ENCODE data around the gene TEX2. TPM values are rescaled to one million over a fixed set of nuclear protein-coding genes. Genes with fewer than 3 reads are reported as not detected.
"Not testable (repeated sequence)": the region's sequence is repeated elsewhere in the genome, so short reads cannot be mapped to it uniquely, and the experiment has no call there.

Gene TEX2
- polyA plus RNA-seq, 3 donors from 2014 or later, result 4.7 to 8.1 (median 6.3) TPM

DNA sequence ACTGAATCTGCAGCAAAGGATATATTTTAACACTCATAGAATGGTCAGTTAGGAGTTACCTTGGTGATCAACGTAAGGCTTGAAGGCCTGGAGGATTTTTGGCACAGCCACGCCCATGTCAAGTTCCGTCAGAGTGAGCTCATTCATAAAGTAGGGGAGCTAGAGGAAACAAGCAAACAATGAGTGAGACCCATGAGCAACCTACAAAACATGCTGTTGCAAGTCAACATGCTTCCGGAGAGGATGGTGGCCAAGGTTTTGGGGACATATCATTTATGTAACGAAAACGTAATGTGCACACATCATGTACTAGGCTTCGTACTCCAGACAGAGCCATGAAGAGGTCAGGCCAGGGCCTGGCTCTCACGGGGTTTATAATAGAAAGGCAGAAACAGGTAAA lies 92.0 kb downstream of the TEX2 start:
- H3K36me3 Mint-ChIP-seq, result peaks cover 19 to 38% (median 19%) of the 10 kb centered on the region in 3 donors
- no peak overlapping the region for H3K27ac Mint-ChIP-seq
- no peaks in the 10 kb centered on the region for H3K4me1 Mint-ChIP-seq
- peaks cover 0 to 4% (median 1%) of the 10 kb centered on the region in 3 donors for H3K27me3 Mint-ChIP-seq (ENCODE audit: low read depth in 3 of 3)
- no peaks in the 10 kb centered on the region for H3K9me3 Mint-ChIP-seq
- DNase-seq, result no peak
- no peak overlapping the region for H3K4me3 Mint-ChIP-seq

DNA sequence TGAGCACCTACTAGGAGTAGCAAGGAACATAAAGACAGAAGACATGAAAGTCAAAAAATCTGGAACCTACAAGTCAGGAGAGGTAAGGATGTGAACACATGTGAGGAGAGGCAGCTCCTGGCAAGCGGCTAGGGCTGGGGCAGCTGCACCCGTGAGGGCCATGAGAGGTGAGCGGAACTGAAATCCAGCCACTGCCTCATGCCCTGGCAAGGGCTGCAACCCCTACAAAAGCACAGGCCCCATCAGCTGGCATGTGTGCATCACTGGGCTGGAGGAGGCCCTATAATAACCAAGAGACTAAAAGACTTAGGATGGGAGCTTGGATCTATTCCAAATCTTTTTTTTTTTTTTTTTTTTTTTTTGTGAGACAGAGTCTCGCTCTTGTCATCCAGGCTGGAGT lies 92.8 kb downstream of the TEX2 start:
- Mint-ChIP-seq H3K4me1 (no peaks in the 10 kb centered on the region), H3K9me3 (no peaks in the 10 kb centered on the region), H3K4me3 (no peak overlapping the region), H3K27me3 (ENCODE audit: low read depth in 3 of 3) (peaks cover 0 to 1% (median 0%) of the 10 kb centered on the region in 3 donors), H3K27ac (no peak overlapping the region), H3K36me3 (peaks cover 19 to 37% (median 19%) of the 10 kb centered on the region in 3 donors)
- no peak for DNase-seq

DNA sequence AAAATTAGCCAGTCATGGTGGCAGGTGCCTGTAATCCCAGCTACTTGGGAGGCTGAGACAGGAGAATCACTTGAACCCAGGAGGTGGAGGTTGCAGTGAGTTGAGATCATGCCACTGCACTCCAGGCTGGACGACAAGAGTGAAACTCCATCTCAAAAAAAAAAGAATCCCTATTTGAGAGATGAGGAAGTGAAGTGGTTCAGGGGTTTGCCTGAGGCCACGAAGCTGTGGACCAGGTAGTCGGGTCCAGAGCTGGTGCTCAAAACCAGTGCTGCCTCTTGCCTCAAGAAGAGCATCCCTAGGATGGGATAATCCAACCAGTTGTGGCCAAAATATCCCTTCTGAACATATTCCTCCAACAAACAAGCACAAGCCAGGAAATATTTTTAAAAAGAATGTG lies 95.4 kb downstream of the TEX2 start:
- H3K36me3 Mint-ChIP-seq, result peaks cover 18 to 27% (median 18%) of the 10 kb centered on the region in 3 donors
- not testable (repeated sequence) for H3K4me1 Mint-ChIP-seq; H3K27me3 Mint-ChIP-seq (ENCODE audit: low read depth in 3 of 3); DNase-seq; H3K9me3 Mint-ChIP-seq; H3K27ac Mint-ChIP-seq; H3K4me3 Mint-ChIP-seq

DNA sequence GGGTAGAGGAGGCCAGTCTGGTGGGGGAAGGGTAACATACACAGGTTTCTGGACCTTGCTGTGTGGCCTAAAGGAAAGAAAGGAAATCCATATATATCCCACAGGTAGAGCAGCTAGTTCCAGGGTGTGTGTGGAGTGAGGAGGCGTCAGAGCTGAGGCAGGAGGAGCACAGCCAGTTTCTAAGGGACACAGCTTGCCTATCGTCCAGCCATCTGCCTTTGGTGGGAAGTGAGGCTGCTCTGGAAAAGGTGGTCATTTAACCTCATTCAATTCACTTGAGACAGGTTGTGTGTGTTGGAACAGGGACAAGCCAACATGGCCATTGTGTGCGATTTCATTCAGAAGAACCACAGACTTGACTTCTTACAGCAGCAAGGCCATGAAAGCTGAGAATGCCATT lies 96.2 kb downstream of the TEX2 start:
- H3K4me1 Mint-ChIP-seq, result no peaks in the 10 kb centered on the region
- DNase-seq, result no peak
- no peak overlapping the region for H3K27ac Mint-ChIP-seq
- H3K27me3 Mint-ChIP-seq (ENCODE audit: low read depth in 3 of 3), result peaks cover 0 to 1% (median 1%) of the 10 kb centered on the region in 3 donors
- H3K36me3 Mint-ChIP-seq, result peaks cover 13 to 22% (median 13%) of the 10 kb centered on the region in 3 donors
- H3K4me3 Mint-ChIP-seq, result no peak overlapping the region
- H3K9me3 Mint-ChIP-seq, result no peaks in the 10 kb centered on the region

DNA sequence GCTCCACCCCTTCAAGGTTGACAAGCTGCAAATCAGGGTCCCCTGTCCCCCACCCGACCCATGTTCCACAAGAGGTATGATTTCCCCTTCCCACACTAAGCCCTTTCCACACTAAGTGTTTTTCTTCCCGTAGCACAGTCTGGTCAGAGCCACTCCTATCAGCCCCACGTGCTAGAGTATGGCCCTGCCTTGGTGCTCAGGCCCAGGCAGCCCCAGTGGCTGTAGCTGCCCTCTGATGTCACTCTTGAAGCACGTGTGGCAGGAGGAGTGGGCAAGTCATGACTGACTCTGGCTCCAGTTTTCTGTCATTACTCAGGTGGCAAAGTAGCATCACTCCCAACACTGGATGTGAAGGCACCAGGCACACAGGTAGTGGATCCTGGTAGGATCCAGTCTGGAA lies 97.7 kb downstream of the TEX2 start:
- Mint-ChIP-seq H3K27me3 (ENCODE audit: low read depth in 3 of 3) (peaks cover 0 to 1% (median 0%) of the 10 kb centered on the region in 3 donors), H3K9me3 (no peaks in the 10 kb centered on the region), H3K4me1 (no peaks in the 10 kb centered on the region), H3K36me3 (peaks cover 6 to 13% (median 8%) of the 10 kb centered on the region in 3 donors), H3K27ac (no peak overlapping the region), H3K4me3 (no peak overlapping the region)
- no peak for DNase-seq

DNA sequence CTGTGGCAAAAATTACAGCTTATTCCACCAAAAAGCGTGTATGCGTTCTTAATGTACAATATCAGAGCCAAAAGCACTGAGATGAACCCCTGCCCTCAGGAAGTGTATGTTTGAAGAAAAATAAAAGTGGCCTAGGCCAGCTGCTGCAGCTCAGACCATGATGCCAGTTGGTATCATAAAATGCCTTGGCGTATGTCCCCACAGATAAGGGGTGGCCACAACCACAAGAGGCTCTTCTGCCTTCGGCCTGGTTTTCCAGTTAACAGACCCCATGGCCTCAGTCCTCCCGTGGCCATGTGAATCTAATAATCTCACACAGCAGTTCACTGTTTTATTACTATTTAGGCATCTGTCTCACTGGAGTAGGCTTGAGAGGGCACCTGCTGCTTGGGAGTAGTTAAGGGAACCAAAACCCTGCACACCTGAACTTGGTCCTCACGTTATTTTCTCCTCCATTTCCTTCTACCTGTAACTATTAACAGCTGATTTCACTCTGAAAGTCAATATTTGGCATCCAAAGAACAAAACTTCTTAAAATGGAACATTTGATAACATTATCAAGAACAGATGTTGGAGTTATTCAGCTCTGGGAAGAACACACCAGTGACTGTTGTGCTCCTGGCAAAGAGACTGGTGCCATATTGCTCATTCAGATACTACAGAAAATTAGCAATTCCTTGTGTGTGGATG lies 98.3 kb downstream of the TEX2 start:
- DNase-seq, result no peak
- Mint-ChIP-seq H3K36me3 (peaks cover under 1 to 7% (median 5%) of the 10 kb centered on the region in 3 donors), H3K4me3 (no peak overlapping the region), H3K4me1 (no peaks in the 10 kb centered on the region), H3K9me3 (no peaks in the 10 kb centered on the region), H3K27me3 (ENCODE audit: low read depth in 3 of 3) (peaks cover 0 to 1% (median 0%) of the 10 kb centered on the region in 3 donors), H3K27ac (no peak overlapping the region)

DNA sequence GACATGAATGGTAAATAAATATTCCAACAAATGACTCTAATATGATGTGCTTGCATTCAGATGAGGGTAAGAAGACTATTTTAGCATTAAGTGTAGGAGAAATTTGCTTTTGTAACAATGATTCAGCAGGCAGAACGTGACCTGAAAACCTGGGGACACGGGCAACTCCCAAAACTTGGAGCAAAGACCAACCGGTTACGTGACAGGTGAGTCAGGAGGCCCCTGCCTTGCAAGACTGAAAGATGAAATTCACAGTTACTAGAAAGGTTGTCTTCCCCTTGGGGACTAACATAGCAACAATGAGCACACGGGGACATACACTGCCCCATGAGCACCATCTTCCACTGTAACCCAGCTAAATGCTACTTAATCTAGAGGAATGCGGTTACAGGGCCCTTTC lies 99.6 kb downstream of the TEX2 start:
- no peak overlapping the region for H3K4me3 Mint-ChIP-seq

DNA sequence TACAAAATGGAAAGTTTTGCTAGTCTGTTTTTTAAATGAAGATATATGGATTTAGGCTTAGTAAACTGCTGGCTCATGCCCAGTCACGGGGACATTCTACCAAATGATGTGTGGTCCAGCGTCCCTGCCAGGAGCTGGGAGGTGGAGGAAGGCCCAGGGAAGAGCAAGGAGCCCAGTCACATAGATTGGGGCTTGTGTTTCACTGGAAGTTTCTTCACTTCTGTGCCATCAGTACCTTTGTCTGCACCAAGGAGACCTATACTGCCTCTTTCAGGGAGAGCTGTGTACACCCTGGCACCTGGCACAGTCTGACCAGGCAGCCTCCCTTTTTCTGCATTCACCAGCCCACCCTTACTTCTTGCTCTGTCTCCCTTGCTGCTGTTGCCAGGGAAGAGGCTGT lies 100.5 kb downstream of the TEX2 start:
- Mint-ChIP-seq H3K27ac (no peak overlapping the region), H3K9me3 (no peaks in the 10 kb centered on the region), H3K27me3 (ENCODE audit: low read depth in 3 of 3) (peaks cover 0 to 1% (median 0%) of the 10 kb centered on the region in 3 donors), H3K36me3 (peaks cover 5 to 7% (median 6%) of the 10 kb centered on the region in 3 donors), H3K4me3 (no peak overlapping the region), H3K4me1 (no peaks in the 10 kb centered on the region)
- no peak for DNase-seq

More for the DNA sequence above, 99.6 kb downstream of the TEX2 start:
- Mint-ChIP-seq H3K27me3 (ENCODE audit: low read depth in 3 of 3) (peaks cover 0 to 1% (median 0%) of the 10 kb centered on the region in 3 donors), H3K36me3 (peaks cover 0 to 7% (median 5%) of the 10 kb centered on the region in 3 donors), H3K9me3 (no peaks in the 10 kb centered on the region), H3K4me1 (no peaks in the 10 kb centered on the region), H3K27ac (no peak overlapping the region)
- DNase-seq, result no peak

DNA sequence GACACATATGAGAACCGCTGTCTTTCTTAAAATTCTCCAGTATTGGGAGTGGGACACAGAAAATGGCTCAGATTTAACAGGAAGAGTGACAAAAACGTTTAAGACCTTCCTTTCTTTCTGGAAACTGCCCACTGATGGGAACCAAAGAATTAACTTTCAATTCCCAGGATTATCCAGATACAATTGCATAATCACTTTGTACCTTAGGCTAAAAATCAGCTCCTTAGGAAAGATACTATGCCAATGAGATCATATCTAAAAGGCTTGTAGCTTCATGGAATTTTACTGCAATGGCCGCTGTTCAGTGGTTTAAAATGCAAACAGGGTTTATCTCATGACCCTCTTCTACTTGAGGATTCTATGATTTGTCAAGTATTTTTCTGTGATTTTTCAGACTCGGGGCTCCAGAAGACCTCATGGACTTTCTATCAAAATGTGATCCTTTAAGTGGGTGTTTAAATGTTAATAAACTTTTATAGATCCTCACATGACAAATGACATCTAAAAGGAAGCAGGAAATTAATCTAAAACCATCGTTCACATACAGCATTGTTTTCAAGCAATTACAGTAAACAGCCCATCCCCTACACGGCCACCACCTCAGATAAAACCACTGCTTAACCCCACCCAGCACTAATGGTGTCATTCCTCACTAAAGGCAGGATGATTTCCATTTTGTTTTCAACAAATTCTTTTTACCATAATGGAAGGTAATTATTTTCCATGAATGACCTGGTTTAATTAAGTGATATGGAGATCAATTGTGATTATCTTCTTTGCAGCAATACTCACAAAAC lies 101.5 kb downstream of the TEX2 start:
- Mint-ChIP-seq H3K9me3 (no peaks in the 10 kb centered on the region), H3K36me3 (peaks cover 3 to 7% (median 5%) of the 10 kb centered on the region in 3 donors), H3K27ac (no peak overlapping the region), H3K4me1 (no peaks in the 10 kb centered on the region), H3K4me3 (no peak overlapping the region), H3K27me3 (ENCODE audit: low read depth in 3 of 3) (peaks cover 0 to 1% (median 0%) of the 10 kb centered on the region in 3 donors)
- no peak for DNase-seq

DNA sequence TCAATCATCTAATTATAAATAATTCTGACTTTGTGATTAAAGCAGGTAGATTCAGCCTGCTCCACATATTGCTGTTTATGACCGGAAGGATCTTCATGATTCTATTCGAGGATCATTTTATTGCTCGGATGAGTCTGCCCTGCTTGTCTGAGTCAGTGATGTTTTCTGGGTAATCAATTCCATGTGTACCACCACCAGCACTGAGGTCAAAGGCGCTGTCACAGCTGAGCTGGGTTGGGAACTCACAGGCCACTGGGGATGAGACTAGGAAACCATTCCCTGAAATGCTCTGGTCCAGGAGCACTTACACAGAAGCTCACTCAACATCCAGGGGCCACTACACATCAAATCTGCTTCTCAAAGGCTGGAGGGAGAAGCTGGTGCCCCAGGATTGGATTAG lies 102.7 kb downstream of the TEX2 start:
- Mint-ChIP-seq H3K9me3 (no peaks in the 10 kb centered on the region), H3K36me3 (peaks cover 2 to 7% (median 5%) of the 10 kb centered on the region in 3 donors), H3K27me3 (ENCODE audit: low read depth in 3 of 3) (peaks cover 0 to 1% (median 0%) of the 10 kb centered on the region in 3 donors), H3K27ac (no peak overlapping the region), H3K4me3 (no peak overlapping the region), H3K4me1 (no peaks in the 10 kb centered on the region)
- no peak for DNase-seq

DNA sequence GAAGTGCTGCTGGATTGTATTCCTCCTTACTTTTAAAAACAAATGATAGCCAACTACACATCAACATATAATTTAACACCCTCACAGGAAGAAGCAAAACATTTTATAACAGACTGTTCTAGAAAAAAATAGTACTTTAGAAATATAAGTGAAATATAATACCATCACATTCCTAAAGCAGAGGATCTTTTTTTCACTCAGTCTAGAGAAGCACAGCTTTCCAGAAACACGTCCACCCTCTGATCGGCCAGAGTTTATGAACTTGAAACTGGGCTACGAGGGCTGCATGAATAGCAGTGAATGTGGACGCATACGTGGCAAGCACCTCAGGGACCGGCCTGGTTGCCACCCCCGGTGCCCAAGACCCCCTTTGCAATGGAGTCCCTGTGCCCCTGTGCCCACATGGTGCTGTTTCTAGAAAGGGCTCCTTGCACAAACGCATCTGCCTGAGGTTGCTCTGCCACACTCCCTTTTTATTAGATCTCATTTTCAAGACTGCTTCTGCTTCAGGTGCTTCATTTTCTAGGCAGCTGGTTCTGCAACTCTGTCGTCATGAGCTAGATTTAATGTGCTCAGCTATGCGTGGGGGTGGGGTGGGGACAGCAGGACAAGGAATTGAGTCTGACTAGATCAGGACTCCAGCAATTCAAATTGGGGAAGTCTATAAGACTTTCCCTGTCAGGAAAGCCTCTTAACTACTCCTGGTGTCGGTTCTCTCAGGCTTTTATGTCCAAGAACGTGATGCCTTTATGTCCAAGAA lies 104.0 kb downstream of the TEX2 start:
- H3K4me3 Mint-ChIP-seq, result no peak overlapping the region
- H3K27ac Mint-ChIP-seq, result no peak overlapping the region
- no peaks in the 10 kb centered on the region for H3K4me1 Mint-ChIP-seq
- peaks cover 5 to 11% (median 7%) of the 10 kb centered on the region in 3 donors for H3K36me3 Mint-ChIP-seq
- peaks cover 0 to 1% (median 0%) of the 10 kb centered on the region in 3 donors for H3K27me3 Mint-ChIP-seq (ENCODE audit: low read depth in 3 of 3)
- no peaks in the 10 kb centered on the region for H3K9me3 Mint-ChIP-seq
- no peak for DNase-seq

DNA sequence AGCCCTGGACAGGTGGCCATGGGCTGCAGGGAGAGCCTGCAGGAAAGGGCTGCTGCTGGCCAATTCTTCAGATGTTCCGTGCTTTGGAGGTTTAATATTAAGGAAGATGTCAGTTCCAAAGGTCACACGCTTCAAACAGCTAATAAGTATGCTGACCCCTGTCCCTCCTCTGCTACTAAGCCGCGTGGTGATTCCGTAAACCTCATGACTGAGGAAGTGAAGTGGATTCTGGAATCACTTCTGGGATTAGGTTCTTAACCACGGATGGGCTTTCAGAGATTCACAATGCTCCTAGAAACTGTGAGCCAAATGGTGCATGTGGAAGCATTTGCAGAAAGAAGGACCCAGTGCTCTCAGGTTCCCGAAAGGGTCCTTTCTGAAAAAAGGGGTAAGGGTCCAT lies 104.7 kb downstream of the TEX2 start:
- Mint-ChIP-seq H3K4me3 (no peak overlapping the region), H3K27ac (no peak overlapping the region), H3K9me3 (no peaks in the 10 kb centered on the region), H3K4me1 (no peaks in the 10 kb centered on the region), H3K36me3 (peaks cover 5 to 11% (median 7%) of the 10 kb centered on the region in 3 donors), H3K27me3 (ENCODE audit: low read depth in 3 of 3) (no peaks in the 10 kb centered on the region)
- no peak for DNase-seq

DNA sequence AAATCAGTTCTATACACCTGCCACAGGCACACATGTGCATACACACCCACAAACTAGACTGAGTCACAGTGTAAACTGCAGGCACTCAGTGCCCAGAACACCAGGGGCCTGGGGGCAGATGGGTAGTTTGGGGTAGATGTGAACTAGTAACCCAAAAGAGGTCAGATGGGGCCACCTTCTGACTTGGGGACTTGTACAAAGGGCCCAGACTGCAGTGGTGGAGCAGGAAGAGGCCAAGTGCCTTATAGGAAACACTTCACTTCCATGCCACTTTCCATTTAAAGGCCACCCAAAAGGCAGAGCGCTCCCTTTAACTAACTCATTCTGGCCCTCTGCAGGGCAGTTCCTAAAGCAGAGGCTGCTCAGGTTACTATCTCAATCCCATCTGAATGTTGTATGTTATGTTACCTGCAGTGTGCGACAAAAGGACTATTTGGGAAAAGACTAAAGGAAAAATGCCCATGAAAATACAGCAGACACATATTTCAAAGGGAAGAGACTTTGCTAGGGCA lies 105.3 kb downstream of the TEX2 start:
- Mint-ChIP-seq H3K27me3 (ENCODE audit: low read depth in 3 of 3) (no peaks in the 10 kb centered on the region), H3K9me3 (no peaks in the 10 kb centered on the region), H3K4me1 (no peaks in the 10 kb centered on the region), H3K4me3 (no peak overlapping the region), H3K36me3 (peaks cover 7 to 17% (median 11%) of the 10 kb centered on the region in 3 donors), H3K27ac (no peak overlapping the region)
- DNase-seq, result no peak
